Body of pancreas (tissue), 4 donors: Measurements from ENCODE around the gene MYLK3. TPM values are rescaled to one million over a fixed set of nuclear protein-coding genes. Genes with fewer than 3 reads are reported as not detected.

Source experiments
- ATAC-seq: fragments of 150-250 bp; one replicate; pipeline ENCODE4 v1.9.1; 2016
- DNase-seq, 4 donors: peaks; one replicate each; pipeline ENCODE4 v3.0.0-alpha.2; 2019
- H3K27ac ChIP-seq, 4 donors: fragments of 200-600 bp; sonication (generic); 1 replicate in 3 of 4; 2 replicates in 1 of 4; pipeline versions ENCODE4 v1.5.1 to v1.6.1; 2016 to 2019; ENCODE audit warnings: mild to moderate bottlenecking in 1 of 4, mixed read lengths in 1 of 4, moderate library complexity in 1 of 4
- H3K27me3 ChIP-seq, 2 donors: fragments of 200-600 bp; sonication (generic); one replicate each; pipeline ENCODE4 v1.6.0; 2016; ENCODE audit warnings: mild to moderate bottlenecking in 1 of 2
- H3K36me3 ChIP-seq, 2 donors: fragments of 200-600 bp; sonication (generic); replicated peaks in 1 of 2; 2 replicates each; pipeline ENCODE4 v1.5.1; 2016; ENCODE audit warnings: low read depth in 2 of 2; ENCODE audit not compliant: insufficient read depth in 1 of 2
- H3K4me1 ChIP-seq: fragments of 200-600 bp; sonication (generic); one replicate; pipeline ENCODE4 v1.6.0; 2016
- H3K4me3 ChIP-seq, 2 donors: fragments of 200-600 bp; sonication (generic); 1 replicate in 1 of 2; 2 replicates in 1 of 2; pipeline ENCODE4 v1.5.1; 2016 to 2019
- H3K9me3 ChIP-seq, 3 donors: fragments of 200-600 bp; sonication (generic); 1 replicate in 2 of 3; 2 replicates in 1 of 3; pipeline ENCODE4 v1.5.1; 2016
- POLR2A ChIP-seq, 3 donors: fragments of 450-650 bp; IDR thresholded peaks; one replicate each; pipeline ENCODE4 v1.6.1; 2016; ENCODE audit warnings: antibody characterized with exemption in 3 of 3, mild to moderate bottlenecking in 2 of 3
- WGBS, 2 donors: methylation state at CpG; one replicate each; pipeline ENCODE4 v1.1.5; 2017; 5-methylcytosine and 5-hydroxymethylcytosine counted together
- intact Hi-C: fragments of 100-400 bp; cut with DNase I; formaldehyde crosslinking; loops from one replicate; pipeline ENCODE4 v1.15.1; 2023
- total RNA-seq, 2 donors: library from RNA; depleted of rRNA; stranded (reverse); fragments of >200 nt; gene quantifications; one replicate each; pipeline ENCODE4 v1.1.0, GENCODE V29; 2016
- TF ChIP-seq, protein P1 (sequence below), 7 experiments: fragments of 450-650 bp in 4 of 7; fragments of 200-600 bp in 3 of 7; sonication (generic) in 3 of 7; IDR thresholded peaks; one replicate each; pipeline ENCODE4 v1.5.1; 2016 to 2019; ENCODE audit warnings: antibody characterized with exemption in 7 of 7

The MYLK3 gene
- total RNA-seq, 2 donors from 2014 or later, result 0.26 TPM; not detected in 1

DNA sequence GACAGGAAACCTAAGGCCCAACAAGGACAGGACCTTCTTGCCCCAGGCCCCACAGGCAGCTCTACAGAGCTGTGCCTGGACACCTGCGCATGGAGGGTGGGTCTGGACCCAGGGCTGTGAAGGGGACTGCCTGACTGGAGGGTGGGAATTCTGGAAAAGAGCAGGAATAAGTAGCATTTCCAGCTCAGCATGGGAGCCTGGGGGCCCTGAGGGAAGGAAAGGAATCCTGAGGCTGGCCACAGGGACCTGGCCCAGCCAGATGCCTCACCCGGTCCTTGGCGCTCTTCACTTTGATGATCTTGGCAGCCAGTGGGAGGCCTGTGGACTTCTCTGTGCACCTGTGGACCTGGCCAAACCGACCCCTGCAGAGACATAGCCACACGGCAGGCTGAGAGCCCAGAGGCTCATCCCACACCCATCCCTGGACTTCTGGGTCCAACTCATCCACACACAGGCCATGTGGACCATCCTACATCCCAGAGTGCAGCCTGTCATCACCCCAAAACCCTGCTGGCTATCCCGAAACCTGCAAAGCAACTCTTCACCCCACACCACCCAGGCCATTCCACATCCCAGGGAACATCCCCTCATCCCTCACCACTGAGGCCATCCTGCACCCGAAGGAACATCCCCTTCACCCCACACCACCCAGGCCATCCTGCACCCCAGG is 18.7 kb downstream of the MYLK3 start:
- Histone ChIP-seq H3K36me3 (no peaks in the 10 kb centered on the region), H3K27ac (no peak overlapping the region), H3K9me3 (no peaks in the 10 kb centered on the region), H3K4me1 (no peaks in the 10 kb centered on the region), H3K4me3 (no peak overlapping the region), H3K27me3 (no peaks in the 10 kb centered on the region)
- intact Hi-C loops, result no loop called here
- ATAC-seq (no peak), DNase-seq (no peak)
- 89 to 95% methylated on average over 3 to 7 of the region's 7 CpGs for WGBS, 2 donors
- TF ChIP-seq, protein P1, sequence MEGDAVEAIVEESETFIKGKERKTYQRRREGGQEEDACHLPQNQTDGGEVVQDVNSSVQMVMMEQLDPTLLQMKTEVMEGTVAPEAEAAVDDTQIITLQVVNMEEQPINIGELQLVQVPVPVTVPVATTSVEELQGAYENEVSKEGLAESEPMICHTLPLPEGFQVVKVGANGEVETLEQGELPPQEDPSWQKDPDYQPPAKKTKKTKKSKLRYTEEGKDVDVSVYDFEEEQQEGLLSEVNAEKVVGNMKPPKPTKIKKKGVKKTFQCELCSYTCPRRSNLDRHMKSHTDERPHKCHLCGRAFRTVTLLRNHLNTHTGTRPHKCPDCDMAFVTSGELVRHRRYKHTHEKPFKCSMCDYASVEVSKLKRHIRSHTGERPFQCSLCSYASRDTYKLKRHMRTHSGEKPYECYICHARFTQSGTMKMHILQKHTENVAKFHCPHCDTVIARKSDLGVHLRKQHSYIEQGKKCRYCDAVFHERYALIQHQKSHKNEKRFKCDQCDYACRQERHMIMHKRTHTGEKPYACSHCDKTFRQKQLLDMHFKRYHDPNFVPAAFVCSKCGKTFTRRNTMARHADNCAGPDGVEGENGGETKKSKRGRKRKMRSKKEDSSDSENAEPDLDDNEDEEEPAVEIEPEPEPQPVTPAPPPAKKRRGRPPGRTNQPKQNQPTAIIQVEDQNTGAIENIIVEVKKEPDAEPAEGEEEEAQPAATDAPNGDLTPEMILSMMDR (IDR thresholded peaks at IDR 0.05), result no peak
- no peak for TF ChIP-seq POLR2A (IDR thresholded peaks at IDR 0.05)

GRCh38 chr16:46728806-46729205 is 19.3 kb downstream of the MYLK3 start:
- ATAC-seq, result no peak
- no peaks in the 10 kb centered on the region for H3K27me3 ChIP-seq
- DNase-seq, result no peak
- H3K27ac ChIP-seq, result no peak overlapping the region
- H3K9me3 ChIP-seq, result no peaks in the 10 kb centered on the region
- intact Hi-C loops, result no loop called here
- WGBS, 2 donors, result 64 to 76% methylated on average over 14 of the region's 14 CpGs
- H3K36me3 ChIP-seq, result no peaks in the 10 kb centered on the region
- TF ChIP-seq POLR2A (IDR thresholded peaks at IDR 0.05), result no peak
- TF ChIP-seq, protein P1 (IDR thresholded peaks at IDR 0.05), result no peak
- H3K4me3 ChIP-seq, result no peak overlapping the region
- H3K4me1 ChIP-seq, result no peaks in the 10 kb centered on the region

- no peaks in the 10 kb centered on the region for H3K27me3 ChIP-seq
- WGBS, 2 donors, result 88 to 91% methylated on average over 9 of the region's 9 CpGs
- H3K36me3 ChIP-seq, result no peaks in the 10 kb centered on the region
- ATAC-seq (no peak), DNase-seq (no peak)
- H3K4me3 ChIP-seq, result no peak overlapping the region
- H3K4me1 ChIP-seq, result no peaks in the 10 kb centered on the region
- intact Hi-C loops, result no loop called here
- H3K9me3 ChIP-seq, result no peaks in the 10 kb centered on the region
- no peak overlapping the region for H3K27ac ChIP-seq
- TF ChIP-seq POLR2A (IDR thresholded peaks at IDR 0.05), result no peak
- TF ChIP-seq, protein P1 (IDR thresholded peaks at IDR 0.05), result no peak
These were observed 20.5 kb downstream of the MYLK3 start for GRCh38 chr16:46727630-46728029.

GRCh38 chr16:46727184-46727583 is 21.0 kb downstream of the MYLK3 start:
- no peak overlapping the region for H3K4me3 ChIP-seq
- no peak for TF ChIP-seq POLR2A (IDR thresholded peaks at IDR 0.05)
- TF ChIP-seq, protein P1 (IDR thresholded peaks at IDR 0.05), result no peak
- H3K36me3 ChIP-seq, result no peaks in the 10 kb centered on the region
- DNase-seq (no peak), ATAC-seq (no peak)
- no peaks in the 10 kb centered on the region for H3K9me3 ChIP-seq
- no peaks in the 10 kb centered on the region for H3K4me1 ChIP-seq
- no peaks in the 10 kb centered on the region for H3K27me3 ChIP-seq
- 89 to 94% methylated on average over 6 of the region's 7 CpGs for WGBS, 2 donors
- intact Hi-C loops, result no loop called here
- H3K27ac ChIP-seq, result no peak overlapping the region

GRCh38 chr16:46721885-46722284 is 26.3 kb downstream of the MYLK3 start:
- DNase-seq, result no peak
- intact Hi-C loops, result no loop called here
- H3K27me3 ChIP-seq, result no peaks in the 10 kb centered on the region
- no peaks in the 10 kb centered on the region for H3K36me3 ChIP-seq
- H3K4me3 ChIP-seq, result no peak overlapping the region
- no peaks in the 10 kb centered on the region for H3K4me1 ChIP-seq
- no peak overlapping the region for H3K27ac ChIP-seq
- TF ChIP-seq, protein P1 (IDR thresholded peaks at IDR 0.05), result no peak
- TF ChIP-seq POLR2A (IDR thresholded peaks at IDR 0.05), result no peak
- ATAC-seq, result no peak
- no peaks in the 10 kb centered on the region for H3K9me3 ChIP-seq
- WGBS, 2 donors, result 72 to 83% methylated on average over 3 to 4 of the region's 4 CpGs
